ENCODE data around the gene RANBP9.

RANBP9 gene

DNA sequence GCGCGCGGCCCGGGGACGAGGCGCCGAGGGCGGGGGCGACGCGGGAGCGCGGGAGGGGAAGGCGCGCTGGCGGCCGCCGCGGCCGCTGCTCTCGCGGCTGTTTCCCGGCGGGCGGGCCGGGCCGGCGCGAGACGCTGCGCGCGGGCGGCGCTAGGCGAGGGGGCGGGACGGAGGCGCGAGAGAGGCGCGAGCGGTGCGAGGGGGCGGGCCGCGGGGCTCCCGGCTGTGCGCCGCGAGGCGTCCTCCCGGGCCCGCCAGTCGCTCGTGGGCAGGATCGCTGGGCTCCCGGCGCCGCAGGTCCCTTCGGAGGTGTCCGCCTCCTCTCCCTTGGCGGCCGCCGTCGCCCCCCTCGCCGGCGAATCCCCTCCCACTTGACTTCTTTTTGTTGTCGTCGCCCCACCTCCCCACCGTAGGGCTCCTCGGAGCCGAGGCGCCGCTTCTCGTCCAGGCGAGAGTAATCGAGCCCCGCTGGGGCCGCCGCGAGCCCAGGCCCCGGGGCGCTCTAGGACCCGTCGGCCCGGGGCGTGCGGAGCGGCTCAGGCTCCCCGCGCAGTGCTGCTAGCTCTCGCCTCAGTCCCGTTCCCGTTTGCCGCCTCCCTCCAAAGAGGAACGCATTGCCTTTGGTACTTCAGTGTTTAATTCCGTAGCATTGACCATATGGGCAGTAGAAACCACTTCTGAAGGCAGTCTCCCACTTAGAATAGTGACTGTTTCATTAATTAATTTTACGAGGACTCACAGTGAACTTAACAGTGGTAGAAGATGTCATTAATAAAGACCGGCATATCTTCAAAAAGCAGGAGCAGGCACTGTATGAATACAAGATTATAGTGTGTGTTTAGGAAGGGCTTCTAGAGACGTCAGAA is at the start of gene RANBP9:
TSS of gene RANBP9 (minus strand) at position 103 of the 866 bp plus-strand sequence. CDS start 330 bp downstream, outside the sequence.
- DNase-seq (ENCODE audit: low spot score) (peak; percentile 67), FAIRE-seq (no peak)

- no peak for DNase-seq (ENCODE audit: low spot score)
- FAIRE-seq = no peak
Measured at GRCh38 chr6:13760307-13761304, 49.0 kb upstream of the RANBP9 start.

DNA sequence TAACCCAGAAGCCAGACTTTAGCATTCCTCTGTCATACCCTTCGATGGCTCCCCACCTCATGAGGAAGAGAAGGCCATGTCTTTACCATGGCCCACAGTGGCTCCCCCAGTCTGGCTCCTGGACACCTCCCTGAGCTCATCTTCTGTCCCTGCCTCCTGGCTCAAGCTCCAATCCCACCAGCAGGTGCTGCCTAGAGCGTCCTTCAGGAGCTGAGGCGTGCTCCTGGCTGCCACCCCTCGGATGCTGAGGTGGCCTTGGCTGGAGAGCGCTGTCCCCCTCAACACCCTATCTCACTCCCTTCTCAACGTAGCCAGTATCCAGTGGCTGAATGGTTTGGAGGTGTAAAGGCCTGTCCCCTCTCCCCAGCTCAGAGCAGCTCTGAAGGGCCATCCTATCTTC is 47.4 kb upstream of the RANBP9 start:
- DNase-seq (ENCODE audit: low spot score) = no peak
- FAIRE-seq = no peak

DNA sequence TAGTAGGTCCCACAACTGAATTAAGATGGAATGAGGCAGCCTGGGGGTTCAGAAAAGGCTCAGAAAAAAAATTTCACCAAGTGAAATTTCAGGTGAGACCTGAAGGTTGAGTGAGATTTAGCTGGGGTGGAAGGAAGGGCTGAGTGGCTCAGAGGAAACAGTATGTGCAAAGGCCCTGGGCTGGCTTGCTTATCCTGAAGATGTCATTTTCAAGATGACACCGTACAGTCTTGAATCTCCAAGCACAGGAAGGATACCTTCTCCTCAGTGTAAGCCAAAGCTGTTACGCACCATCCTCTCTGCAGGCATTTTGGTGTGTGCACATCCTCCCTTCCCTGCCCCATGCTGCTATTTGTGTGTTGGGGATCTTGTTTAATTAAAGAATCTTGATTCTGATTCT is 43.0 kb upstream of the RANBP9 start:
- FAIRE-seq = no peak
- no peak for DNase-seq (ENCODE audit: low spot score)

GRCh38 chr6:13743736-13744127 is 32.1 kb upstream of the RANBP9 start:
- no peak for DNase-seq (ENCODE audit: low spot score)
- FAIRE-seq = no peak

DNA sequence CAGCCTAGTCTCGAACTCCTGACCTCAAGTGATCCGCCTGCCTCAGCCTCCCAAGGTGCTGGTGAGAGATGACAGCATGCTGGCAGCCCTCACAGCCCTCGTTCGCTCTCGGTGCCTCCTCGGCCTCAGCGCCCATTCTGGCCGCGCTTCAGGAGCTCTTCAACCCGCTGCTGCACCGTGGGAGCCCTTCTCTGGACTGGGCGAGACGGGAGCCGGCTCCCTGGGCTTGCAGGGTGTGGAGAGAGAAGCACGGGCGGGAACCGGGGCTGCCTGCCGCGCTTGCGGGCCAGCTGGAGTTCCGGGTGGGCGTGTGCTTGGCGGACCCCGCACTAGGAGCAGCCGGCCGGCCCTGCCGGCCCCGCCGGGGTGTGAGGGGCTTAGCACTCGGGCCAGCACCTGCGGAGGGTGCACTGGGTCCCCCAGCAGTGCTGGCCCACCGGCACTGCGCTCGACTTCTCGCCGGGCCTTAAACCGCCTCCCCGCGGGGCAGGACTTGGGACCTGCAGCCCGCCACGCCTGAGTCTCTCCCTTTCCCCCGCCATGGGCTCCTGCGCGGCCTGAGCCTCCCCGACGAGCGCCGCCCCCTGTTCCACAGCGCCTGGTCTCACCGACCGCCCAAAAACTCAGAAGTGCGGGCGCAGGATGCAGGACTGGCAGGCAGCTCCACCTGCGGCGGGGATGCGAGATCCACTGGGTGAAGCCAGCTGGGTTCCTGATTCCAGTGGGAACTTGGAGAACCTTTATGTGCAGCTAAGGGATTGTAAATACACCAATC is 31.5 kb upstream of the RANBP9 start:
- DNase-seq (ENCODE audit: low spot score) (no peak), FAIRE-seq (no peak)

DNA sequence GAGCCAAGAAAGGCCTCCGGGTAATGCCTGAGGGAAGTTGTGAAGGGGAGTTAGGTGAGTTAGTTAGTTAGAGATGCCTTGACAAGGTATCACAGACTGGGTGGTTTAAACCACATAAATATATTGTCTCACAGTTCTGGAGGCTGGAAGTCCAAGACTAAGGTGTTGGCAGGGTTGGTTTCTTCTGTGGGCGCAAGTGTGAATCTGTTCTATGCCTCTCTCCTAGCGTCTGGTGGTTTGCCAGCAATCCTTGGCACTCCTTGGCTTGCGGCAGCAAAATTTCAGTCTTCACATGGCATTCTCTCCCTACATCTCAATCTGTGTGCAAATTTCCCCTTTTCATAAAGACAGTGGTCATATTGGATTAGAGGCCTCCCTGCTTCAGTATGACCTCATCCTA is 29.7 kb upstream of the RANBP9 start:
- no peak for DNase-seq (ENCODE audit: low spot score)

DNA sequence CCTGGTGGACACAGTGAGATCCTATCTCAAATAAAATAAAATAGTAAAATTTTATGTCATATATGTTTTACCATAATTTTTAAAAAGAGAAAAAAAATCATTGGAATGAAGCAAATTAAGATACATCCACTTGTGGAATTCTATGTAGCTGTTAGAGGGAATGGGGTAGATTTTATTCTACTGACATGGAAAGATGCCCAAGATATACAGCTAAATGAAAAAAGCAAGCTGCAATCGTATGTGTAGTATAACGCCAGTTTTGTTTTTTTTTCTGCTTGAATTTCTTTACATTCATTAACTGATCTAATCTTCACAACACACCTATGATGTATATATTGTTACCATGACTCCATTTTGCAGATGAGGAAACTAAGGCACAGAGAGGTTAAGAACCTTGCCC is 23.4 kb upstream of the RANBP9 start:
- FAIRE-seq (no peak), DNase-seq (ENCODE audit: low spot score) (no peak)

More for the DNA sequence above, 29.7 kb upstream of the RANBP9 start:
- no peak for FAIRE-seq

DNA sequence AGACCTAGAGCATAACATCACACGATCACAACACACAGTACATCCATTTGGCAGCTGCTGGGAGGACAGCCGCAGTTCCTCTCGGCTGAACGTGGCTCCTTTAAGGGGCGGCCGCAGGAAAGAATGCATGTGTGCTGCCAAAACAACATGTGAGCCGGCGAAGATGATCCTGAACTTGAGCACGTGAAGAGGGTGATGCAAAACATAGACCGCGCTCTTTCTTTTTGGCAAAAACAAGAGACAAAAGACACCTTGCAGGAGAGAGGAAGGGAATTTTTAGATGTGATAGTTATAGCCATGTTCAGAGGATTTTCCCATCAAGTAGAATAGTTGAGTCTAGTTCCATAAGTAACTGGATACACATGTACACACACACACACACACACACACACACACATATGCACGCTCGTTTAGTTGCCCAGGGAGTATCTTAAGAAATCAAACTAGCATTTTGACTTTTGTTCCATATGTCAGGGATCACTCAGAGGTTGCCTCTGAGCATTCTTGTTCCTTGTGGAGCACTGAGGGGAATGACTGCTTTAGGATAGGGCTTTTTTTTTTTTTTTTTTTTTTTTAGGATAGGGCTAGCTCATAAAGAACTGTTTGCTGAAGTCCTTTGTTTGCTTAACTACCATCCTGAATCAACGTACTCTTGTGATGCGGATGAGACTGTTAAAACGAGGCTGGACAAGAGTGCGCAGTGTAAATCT is 21.7 kb upstream of the RANBP9 start:
- no peak for DNase-seq (ENCODE audit: low spot score)
- FAIRE-seq = no peak

GRCh38 chr6:13730704-13731103 is 19.1 kb upstream of the RANBP9 start:
- FAIRE-seq (no peak), DNase-seq (ENCODE audit: low spot score) (no peak)

- no peak for FAIRE-seq
- peak; percentile 30 for DNase-seq (ENCODE audit: low spot score)
Measured at GRCh38 chr6:13729891-13730290, 18.3 kb upstream of the RANBP9 start.

DNA sequence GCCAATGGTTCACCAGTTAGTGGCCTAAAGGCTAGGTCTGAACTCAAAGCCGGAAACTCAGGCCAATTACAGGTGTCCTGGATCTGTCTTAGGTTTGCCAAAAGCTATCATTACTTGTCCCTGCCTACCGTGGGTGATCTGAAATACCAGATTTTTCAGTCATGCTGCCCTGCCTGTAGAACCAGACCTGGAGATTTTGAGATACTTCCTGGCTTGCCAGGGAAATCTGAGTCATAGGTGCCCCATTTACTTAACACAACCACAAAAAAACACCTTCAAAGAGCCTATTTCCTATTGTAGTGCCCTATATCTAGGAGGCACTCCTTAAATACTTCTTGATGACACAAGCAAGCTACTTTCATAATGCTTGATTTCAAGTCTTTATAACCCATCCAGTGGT is 13.9 kb upstream of the RANBP9 start:
- peak; percentile 22 for DNase-seq (ENCODE audit: low spot score)
- FAIRE-seq = no peak

- no peak for FAIRE-seq
- DNase-seq (ENCODE audit: low spot score) = no peak
Measured at GRCh38 chr6:13725052-13725451, 13.4 kb upstream of the RANBP9 start.

DNA sequence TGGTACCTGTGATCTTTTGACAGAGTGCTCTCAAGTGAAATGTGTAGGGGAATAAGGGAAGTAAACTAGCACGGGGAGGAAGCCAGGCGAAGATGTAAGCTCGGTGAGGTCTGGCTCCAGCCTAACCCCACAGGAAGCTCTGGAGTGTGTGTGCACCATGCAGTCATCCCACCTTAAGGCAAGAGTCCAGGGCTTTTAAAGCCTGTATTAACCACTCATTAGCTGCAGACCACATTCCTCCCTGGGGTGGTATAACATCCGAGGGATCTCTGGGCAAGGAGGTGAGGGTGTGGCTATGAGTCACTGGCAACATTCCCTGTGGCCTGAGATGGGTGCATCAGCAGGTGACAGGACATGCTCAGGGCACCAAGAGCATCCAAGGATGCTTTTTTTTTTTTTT is 12.5 kb upstream of the RANBP9 start:
- DNase-seq (ENCODE audit: low spot score) (peak; percentile 71), FAIRE-seq (peak; percentile 2)

DNA sequence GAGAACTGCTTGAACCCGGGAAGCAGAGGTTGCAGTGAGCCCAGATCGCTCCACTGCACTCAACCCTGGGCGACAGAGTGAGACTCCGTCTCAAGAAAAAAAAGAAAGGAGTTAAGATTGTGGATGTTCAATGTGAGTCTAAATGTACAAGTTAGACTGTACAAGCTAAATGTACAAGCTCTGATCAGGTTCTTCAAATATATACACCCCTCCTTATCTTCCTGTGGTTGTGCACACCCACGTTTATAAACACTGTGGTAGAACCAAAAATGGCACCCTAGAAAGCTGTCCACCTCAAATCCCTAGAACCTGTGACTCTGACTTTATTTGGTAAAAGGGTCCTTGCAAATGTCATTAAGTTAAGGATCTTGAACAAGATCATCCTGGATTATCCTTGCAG is 11.2 kb upstream of the RANBP9 start:
- FAIRE-seq (no peak), DNase-seq (ENCODE audit: low spot score) (no peak)

DNA sequence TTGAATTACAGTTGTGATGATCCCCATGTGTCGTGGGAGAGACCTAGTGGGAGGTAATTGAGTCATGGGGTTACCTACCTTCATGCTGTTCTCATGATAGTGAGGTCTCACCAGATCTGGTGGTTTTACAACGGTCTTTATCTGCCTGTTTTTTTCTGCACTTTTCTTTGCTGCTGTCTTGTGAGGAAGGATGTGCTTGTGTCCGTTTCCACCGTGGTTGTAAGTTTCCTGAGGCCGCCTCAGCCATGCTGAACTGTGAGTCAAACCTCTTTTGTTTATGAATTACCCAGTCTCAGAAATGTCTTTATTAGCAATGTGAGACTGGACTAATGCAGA is 6.5 kb upstream of the RANBP9 start:
- DNase-seq (ENCODE audit: low spot score) (no peak), FAIRE-seq (no peak)

DNA sequence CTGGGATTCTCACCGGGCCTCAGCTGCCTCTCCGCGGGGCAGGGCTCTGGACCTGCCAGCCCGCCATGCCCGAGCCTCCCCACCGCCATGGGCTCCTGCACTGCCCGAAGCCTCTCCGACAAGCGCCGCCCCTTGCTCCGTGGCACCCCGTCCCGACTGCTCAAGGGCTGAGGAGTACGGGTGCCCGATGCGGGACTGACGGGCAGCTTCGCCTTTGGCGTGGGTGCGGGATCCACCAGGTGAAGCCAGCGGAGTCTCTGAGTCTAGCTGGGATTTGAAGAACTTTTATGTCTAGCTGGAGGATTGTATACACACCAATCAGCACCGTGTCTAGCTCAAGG is 5.3 kb upstream of the RANBP9 start:
- DNase-seq (ENCODE audit: low spot score) = no peak
- FAIRE-seq = no peak

DNA sequence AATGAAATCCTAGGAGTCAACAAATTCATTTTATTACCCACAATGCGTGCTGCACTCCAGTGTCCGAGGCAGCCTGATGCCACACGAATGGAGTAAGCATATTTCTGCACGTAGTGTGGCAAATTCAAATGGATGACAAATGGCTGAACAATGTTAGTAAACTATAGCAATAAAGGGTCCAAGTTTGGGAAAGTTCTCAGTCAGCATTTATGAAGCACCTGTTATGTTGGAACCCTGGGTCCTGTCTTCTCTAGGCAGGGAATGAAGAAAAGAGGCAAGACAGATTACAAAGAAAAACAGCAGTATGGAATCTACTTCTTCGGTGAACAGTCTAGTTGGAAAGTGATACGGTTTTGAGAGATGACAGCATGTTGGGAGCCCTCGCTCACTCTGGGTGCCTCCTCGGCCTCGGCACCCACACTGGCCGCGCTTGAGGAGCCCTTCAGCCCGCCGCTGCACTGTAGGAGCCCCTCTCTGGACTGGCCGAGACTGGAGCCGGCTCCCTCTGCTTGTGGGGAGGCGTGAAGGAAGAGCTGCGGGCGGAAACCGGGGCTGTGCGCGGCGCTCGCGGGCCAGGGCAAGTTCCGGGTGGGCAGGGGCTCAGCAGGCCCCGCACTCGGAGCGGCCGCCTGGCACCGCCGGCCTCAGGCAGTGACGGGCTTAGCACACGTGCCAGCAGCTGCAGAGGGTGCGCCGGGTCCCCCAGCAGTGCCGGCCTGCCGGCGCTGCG is 4.8 kb upstream of the RANBP9 start:
- FAIRE-seq (no peak), DNase-seq (ENCODE audit: low spot score) (no peak)

GRCh38 chr6:13715444-13715883 is 3.8 kb upstream of the RANBP9 start:
- DNase-seq (ENCODE audit: low spot score) (no peak), FAIRE-seq (no peak)

- no peak for FAIRE-seq
- no peak for DNase-seq (ENCODE audit: low spot score)
Measured at GRCh38 chr6:13712599-13712898, 914 bp upstream of the RANBP9 start.

All from RCC 7860 (cell line).